IMR-90 (cell line): ENCODE measurements around the gene CNOT2.

Source experiments
- CTCF ChIP-seq: conservative IDR thresholded peaks from 2 replicates; pipeline ENCODE4 v1.5.1; 2012; ENCODE audit warnings: mild to moderate bottlenecking, low read depth, low read length, improper control_type of control experiment
- FOS ChIP-seq: fragments of 150-350 bp; IDR thresholded peaks from 2 replicates; pipeline ENCODE4 v1.6.1; 2016; ENCODE audit warnings: low read depth, low read length
- NFE2L2 ChIP-seq: fragments of 150-350 bp; IDR thresholded peaks from 2 replicates; pipeline ENCODE4 v1.6.1; 2016; ENCODE audit warnings: low read depth, mild to moderate bottlenecking, low read length
- POLR2A ChIP-seq: IDR thresholded peaks from 2 replicates; pipeline ENCODE4 v1.6.1; 2012; ENCODE audit warnings: mild to moderate bottlenecking, low read depth, low read length
- RFX5 ChIP-seq: IDR thresholded peaks from 2 replicates; pipeline ENCODE4 v1.8.0; 2012; ENCODE audit warnings: low read depth, mild to moderate bottlenecking, low read length, moderate library complexity
- SMC3 ChIP-seq: fragments of 150-350 bp; IDR thresholded peaks from 2 replicates; pipeline ENCODE4 v1.6.1; 2016; ENCODE audit warnings: low read depth, mild to moderate bottlenecking, antibody characterized with exemption, low read length, moderate library complexity

- TF ChIP-seq SMC3 (no peak), CTCF (no peak), POLR2A (no peak), FOS (no peak), NFE2L2 (no peak), RFX5 (no peak)
Observed at GRCh38 chr12:70255311-70255710, 12.1 kb downstream of the CNOT2 start.
